PC-9 (cell line): ENCODE measurements around the gene SIK2. TPM values are rescaled to one million over a fixed set of nuclear protein-coding genes. Genes with fewer than 3 reads are reported as not detected.

Source experiments
- BruUV-seq: library from RNA; stranded (reverse); fragments of 400-500 nt; replicated peaks from 2 replicates; lab custom pipeline; 2021; lab: Mats Ljungman, UMichigan
- CTCF ChIA-PET: fragments of 300-600 bp; sonication (Branson Sonifier 250); formaldehyde crosslinking; loops from one replicate; lab custom pipeline; 2022; ENCODE audit warnings: antibody characterized with exemption; lab: Charles Lee
- POLR2A ChIA-PET: fragments of 300-600 bp; sonication (Branson Sonifier 250); formaldehyde crosslinking; loops from one replicate; lab custom pipeline; 2022; ENCODE audit warnings: antibody characterized with exemption; ENCODE audit not compliant: unreplicated experiment; lab: Charles Lee
- DNase-seq, 2 experiments: peaks; one replicate each; pipeline versions ENCODE4 v3.0.0 to v3.0.0-alpha.2; 2015 to 2022; ENCODE audit warnings: mixed read lengths in 1 of 2
- H2AFZ ChIP-seq: fragments of 200-600 bp; sonication (generic); 2 replicates; pipeline ENCODE4 v1.8.1; 2017; ENCODE audit warnings: antibody characterized with exemption
- H3F3A ChIP-seq: fragments of 200-600 bp; sonication (generic); 2 replicates; pipeline ENCODE4 v1.8.1; 2017; ENCODE audit warnings: antibody characterized with exemption, mild to moderate bottlenecking, low read depth; ENCODE audit not compliant: insufficient read depth
- H3K27ac ChIP-seq: fragments of 200-600 bp; sonication (generic); 2 replicates; pipeline ENCODE4 v1.6.1; 2016; ENCODE audit warnings: mixed run types
- H3K27me3 ChIP-seq: fragments of 200-600 bp; sonication (generic); 2 replicates; pipeline ENCODE4 v1.6.1; 2016; ENCODE audit warnings: low read depth, mixed run types; ENCODE audit not compliant: insufficient read depth
- H3K36me3 ChIP-seq: fragments of 200-600 bp; sonication (generic); 2 replicates; pipeline ENCODE4 v1.6.1; 2016; ENCODE audit warnings: low read depth, mixed run types
- H3K4me1 ChIP-seq: fragments of 200-600 bp; sonication (generic); replicated peaks from 2 replicates; pipeline ENCODE4 v1.6.1; 2016; ENCODE audit warnings: mixed run types; ENCODE audit not compliant: insufficient read depth
- H3K4me2 ChIP-seq: fragments of 200-600 bp; sonication (generic); 2 replicates; pipeline ENCODE4 v1.6.1; 2017; ENCODE audit warnings: mixed run types
- H3K4me3 ChIP-seq: fragments of 200-600 bp; sonication (generic); 2 replicates; pipeline ENCODE4 v1.6.1; 2016; ENCODE audit warnings: mixed run types
- H3K79me2 ChIP-seq: fragments of 200-600 bp; sonication (generic); 2 replicates; pipeline ENCODE4 v1.6.1; 2017; ENCODE audit warnings: low read depth, mixed run types
- H3K9me2 ChIP-seq: fragments of 200-600 bp; sonication (generic); 2 replicates; pipeline ENCODE4 v1.8.1; 2017; ENCODE audit warnings: mild to moderate bottlenecking; ENCODE audit not compliant: insufficient read depth
- H3K9me3 ChIP-seq: fragments of 200-600 bp; sonication (generic); 2 replicates; pipeline ENCODE4 v1.8.1; 2016; ENCODE audit warnings: low read depth; ENCODE audit not compliant: insufficient read depth
- H4K20me1 ChIP-seq: fragments of 200-600 bp; sonication (generic); 2 replicates; pipeline ENCODE4 v1.8.1; 2017; ENCODE audit not compliant: insufficient read depth
- EZH2 ChIP-seq: fragments of 200-600 bp; sonication (generic); IDR thresholded peaks from 2 replicates; pipeline ENCODE4 v1.8.0; 2017; ENCODE audit warnings: antibody characterized with exemption, low read depth
- intact Hi-C: fragments of 100-400 bp; cut with micrococcal nuclease; formaldehyde crosslinking; loops from one replicate; pipeline ENCODE4 v1.10.0; 2022; ENCODE audit not compliant: unreplicated experiment
- total RNA-seq: library from RNA; stranded (reverse); gene quantifications from 2 replicates; pipeline ENCODE4 v1.2.3, GENCODE V29; 2021
- TF ChIP-seq, protein P1 (sequence below): fragments of 200-600 bp; sonication (generic); conservative IDR thresholded peaks from 2 replicates; pipeline ENCODE4 v1.6.1; 2017; ENCODE audit warnings: mixed run types, antibody characterized with exemption, mild to moderate bottlenecking, moderate library complexity

SIK2 gene
- total RNA-seq, 1 experiment from 2014 or later = 16.2 TPM

DNA sequence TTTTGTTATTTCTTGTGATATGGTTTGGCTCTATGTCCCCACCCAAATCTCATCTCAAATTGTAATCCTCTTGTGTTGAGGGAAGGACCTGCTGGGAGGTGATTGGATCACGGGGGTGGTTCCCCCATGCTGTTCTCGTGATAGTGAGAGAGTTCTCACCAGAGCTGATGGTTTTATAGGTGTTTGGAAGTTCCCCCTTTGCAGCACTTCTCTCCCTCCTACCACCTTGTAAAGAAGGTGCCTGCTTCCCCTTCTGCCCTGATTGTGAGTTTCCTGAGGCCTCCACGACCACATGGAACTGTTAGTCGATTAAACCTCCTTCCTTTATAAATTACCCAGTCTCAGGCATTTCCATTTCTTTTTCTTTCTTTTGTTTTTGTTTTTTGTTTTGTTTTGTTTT is 24.4 kb upstream of the SIK2 start:
- DNase-seq = no peak
- no peak overlapping the region for H2AFZ ChIP-seq
- no TSS peak for BruUV-seq
- no peaks in the 10 kb centered on the region for H4K20me1 ChIP-seq
- H3K4me1 ChIP-seq = no peaks in the 10 kb centered on the region
- no peak overlapping the region for H3K4me3 ChIP-seq
- H3K9me2 ChIP-seq = 0 out of 2 replicates have a peak, but pooled peaks cover 3% of the 10 kb centered on the region
- ChIA-PET CTCF (interaction anchor here (0.6 kb wide), 1 partner anchor 652 kb away, joined by 3 read pairs; no protein-coding TSS in a partner anchor), POLR2A (no interaction called here)
- H3K36me3 ChIP-seq = no peaks in the 10 kb centered on the region
- H3K4me2 ChIP-seq = no peak overlapping the region
- H3F3A ChIP-seq = no peaks in the 10 kb centered on the region
- intact Hi-C loops = no loop called here
- no peak overlapping the region for H3K27ac ChIP-seq
- TF ChIP-seq, protein P1, sequence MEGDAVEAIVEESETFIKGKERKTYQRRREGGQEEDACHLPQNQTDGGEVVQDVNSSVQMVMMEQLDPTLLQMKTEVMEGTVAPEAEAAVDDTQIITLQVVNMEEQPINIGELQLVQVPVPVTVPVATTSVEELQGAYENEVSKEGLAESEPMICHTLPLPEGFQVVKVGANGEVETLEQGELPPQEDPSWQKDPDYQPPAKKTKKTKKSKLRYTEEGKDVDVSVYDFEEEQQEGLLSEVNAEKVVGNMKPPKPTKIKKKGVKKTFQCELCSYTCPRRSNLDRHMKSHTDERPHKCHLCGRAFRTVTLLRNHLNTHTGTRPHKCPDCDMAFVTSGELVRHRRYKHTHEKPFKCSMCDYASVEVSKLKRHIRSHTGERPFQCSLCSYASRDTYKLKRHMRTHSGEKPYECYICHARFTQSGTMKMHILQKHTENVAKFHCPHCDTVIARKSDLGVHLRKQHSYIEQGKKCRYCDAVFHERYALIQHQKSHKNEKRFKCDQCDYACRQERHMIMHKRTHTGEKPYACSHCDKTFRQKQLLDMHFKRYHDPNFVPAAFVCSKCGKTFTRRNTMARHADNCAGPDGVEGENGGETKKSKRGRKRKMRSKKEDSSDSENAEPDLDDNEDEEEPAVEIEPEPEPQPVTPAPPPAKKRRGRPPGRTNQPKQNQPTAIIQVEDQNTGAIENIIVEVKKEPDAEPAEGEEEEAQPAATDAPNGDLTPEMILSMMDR = no peak
- no peak for TF ChIP-seq EZH2
- H3K9me3 ChIP-seq = no peaks in the 10 kb centered on the region
- H3K27me3 ChIP-seq = no peaks in the 10 kb centered on the region
- no peaks in the 10 kb centered on the region for H3K79me2 ChIP-seq

DNA sequence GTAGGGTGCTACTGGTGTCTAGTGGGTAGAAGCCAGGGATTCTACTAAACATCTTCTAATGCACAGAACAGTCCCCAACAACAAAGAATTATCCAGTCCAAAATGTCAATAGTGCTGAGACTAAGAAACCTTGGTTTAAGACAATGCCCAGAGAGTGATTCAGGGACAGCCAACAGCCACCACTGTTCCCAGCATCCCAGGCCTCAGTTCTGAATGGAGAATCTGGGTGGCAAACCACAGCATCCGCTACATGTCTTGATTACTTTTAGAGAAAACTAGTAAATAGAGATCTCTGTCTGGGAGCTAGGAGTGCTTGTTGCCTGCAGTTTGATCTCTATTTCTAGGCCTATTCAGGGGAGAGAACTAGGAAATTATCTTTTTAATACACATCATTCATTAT is 20.9 kb upstream of the SIK2 start:
- Histone ChIP-seq H3K27ac (no peak overlapping the region), H3K79me2 (no peaks in the 10 kb centered on the region), H3K9me3 (no peaks in the 10 kb centered on the region), H3K4me1 (no peaks in the 10 kb centered on the region), H3K27me3 (no peaks in the 10 kb centered on the region), H4K20me1 (no peaks in the 10 kb centered on the region), H3K36me3 (no peaks in the 10 kb centered on the region), H3K9me2 (0 out of 2 replicates have a peak, but pooled peaks cover 3% of the 10 kb centered on the region), H3K4me2 (no peak overlapping the region), H3F3A (no peaks in the 10 kb centered on the region), H2AFZ (no peak overlapping the region), H3K4me3 (no peak overlapping the region)
- no peak for DNase-seq
- intact Hi-C loops = no loop called here
- no peak for TF ChIP-seq EZH2
- TF ChIP-seq, protein P1 = no peak
- no TSS peak for BruUV-seq
- ChIA-PET POLR2A (no interaction called here), CTCF (no interaction called here)

DNA sequence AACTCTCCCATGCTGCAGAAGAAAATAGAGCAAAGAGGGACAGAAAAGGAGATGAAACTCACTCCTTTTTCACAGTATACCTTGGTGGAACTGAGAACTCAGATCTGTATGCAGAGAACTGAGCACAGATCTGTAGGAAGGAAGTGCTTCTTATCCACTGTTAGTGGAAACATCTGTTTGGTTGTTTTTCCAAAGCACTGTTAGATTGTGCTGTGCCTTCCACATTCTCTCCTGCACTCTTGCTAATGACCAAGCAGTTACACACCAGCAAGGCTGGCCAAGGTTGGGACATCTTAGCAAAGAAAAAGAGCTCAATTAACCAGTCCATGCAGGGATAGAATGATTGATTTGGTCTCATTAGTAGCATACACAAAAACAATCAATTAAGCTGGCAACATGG is 20.1 kb upstream of the SIK2 start:
- Histone ChIP-seq H3K4me3 (no peak overlapping the region), H3K36me3 (no peaks in the 10 kb centered on the region), H3K27ac (no peak overlapping the region), H3K4me1 (no peaks in the 10 kb centered on the region), H3K9me3 (no peaks in the 10 kb centered on the region), H3K79me2 (no peaks in the 10 kb centered on the region), H2AFZ (no peak overlapping the region), H4K20me1 (no peaks in the 10 kb centered on the region), H3F3A (no peaks in the 10 kb centered on the region), H3K27me3 (no peaks in the 10 kb centered on the region), H3K4me2 (no peak overlapping the region), H3K9me2 (0 out of 2 replicates have a peak, but pooled peaks cover 3% of the 10 kb centered on the region)
- no peak for DNase-seq
- ChIA-PET POLR2A (no interaction called here), CTCF (interaction anchor here (0.7 kb wide), 1 partner anchor 577 kb away, joined by 4 read pairs; no protein-coding TSS in a partner anchor)
- intact Hi-C loops = no loop called here
- no TSS peak for BruUV-seq
- no peak for TF ChIP-seq EZH2
- TF ChIP-seq, protein P1 = no peak
